Measurements from ENCODE around the gene GFI1.
A peak's percentile ranks its signal among the peaks of the same experiment; 100 is the strongest.

Gene GFI1

GRCh38 chr1:92487078-92487605, 417 bp upstream of the GFI1 start:
- no peak for DNase-seq

DNA sequence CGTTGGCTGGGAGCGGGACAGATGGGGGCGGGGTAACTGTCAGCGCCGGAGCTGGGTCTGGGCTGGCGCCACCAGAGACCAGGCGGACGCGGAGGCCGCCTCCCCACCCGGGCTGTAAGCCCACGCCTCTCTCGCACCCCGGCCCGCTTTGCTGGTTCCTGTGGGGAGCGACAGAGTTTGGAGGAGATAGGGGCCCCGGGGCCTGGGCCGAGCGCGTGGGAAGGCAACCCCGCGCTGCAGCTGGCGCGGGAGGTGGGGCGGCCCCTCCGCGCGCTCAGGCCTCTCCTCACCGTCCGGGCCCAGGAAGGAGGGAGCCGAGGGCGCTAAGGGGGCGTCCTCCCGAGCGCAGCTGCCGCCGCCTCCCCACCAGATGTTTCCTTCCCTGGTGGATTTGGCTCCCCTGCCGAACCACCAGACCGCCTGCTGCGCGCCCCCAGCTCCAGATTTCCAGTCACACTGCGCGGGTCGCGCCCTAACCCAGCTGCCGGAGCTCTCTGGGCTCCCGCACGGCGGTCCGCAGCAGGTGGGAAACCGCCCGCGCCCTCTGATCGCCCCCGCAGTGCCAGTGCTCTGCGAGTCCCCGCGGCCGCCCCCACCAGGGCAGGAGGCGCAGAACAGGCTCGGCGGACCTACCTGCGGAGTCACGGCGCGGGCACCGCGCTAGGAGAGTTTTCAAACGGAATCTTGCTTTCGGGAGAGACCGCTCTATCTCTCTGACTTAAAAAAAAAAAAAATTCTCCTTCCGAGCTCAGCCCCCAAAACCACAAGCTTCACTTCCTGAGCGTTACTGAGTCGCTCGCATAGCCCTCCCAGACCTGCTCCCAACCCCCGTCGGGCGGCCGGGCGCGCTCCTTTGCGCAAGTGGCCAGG, 1.1 kb downstream of the GFI1 start:
- DNase-seq, result peak; percentile 81

DNA sequence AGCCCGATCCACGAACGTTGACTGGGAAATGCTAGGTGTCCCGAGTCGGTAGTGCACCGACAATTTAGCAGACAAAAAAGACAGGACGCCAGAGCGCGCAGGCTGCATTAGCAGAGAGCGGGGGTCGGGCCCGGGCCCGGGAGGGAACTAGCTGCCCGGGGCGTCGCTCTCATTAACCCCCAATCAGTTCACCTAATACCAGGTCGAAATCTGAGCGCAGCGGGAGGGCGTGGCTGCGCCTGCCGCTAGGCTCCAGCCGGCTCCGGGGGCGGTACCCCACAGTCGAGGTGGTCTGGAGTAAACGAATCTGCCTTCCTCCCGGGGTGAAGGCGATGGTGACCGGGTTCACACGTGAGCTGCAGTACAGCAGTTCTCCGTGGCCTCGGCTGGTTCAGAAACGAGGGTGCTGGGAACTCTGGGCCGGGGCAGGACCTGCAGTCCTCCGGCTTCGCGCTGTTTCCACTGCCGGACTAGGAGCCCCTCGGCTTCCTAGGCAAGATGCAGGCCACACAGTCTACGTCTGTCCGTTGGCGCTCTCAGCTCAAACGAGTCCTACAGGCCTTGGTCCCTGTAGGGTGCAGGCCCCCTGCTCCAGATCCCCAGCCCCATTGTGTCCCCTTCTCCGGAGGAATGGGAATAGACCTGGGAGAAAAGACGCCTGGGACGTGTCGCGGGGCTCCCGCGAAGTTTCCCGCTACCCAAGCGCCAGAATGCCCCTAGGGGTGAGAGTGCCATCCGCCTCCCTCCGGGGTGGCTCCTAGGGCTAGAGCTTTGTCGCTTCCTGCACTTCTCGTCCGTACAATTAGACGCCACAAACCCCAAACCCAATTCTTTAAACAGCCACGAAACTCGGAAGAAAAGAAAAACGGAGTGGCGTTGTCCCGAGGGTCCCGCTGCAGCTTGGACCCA, 2.0 kb downstream of the GFI1 start:
- peak; percentile 59 for DNase-seq

DNA sequence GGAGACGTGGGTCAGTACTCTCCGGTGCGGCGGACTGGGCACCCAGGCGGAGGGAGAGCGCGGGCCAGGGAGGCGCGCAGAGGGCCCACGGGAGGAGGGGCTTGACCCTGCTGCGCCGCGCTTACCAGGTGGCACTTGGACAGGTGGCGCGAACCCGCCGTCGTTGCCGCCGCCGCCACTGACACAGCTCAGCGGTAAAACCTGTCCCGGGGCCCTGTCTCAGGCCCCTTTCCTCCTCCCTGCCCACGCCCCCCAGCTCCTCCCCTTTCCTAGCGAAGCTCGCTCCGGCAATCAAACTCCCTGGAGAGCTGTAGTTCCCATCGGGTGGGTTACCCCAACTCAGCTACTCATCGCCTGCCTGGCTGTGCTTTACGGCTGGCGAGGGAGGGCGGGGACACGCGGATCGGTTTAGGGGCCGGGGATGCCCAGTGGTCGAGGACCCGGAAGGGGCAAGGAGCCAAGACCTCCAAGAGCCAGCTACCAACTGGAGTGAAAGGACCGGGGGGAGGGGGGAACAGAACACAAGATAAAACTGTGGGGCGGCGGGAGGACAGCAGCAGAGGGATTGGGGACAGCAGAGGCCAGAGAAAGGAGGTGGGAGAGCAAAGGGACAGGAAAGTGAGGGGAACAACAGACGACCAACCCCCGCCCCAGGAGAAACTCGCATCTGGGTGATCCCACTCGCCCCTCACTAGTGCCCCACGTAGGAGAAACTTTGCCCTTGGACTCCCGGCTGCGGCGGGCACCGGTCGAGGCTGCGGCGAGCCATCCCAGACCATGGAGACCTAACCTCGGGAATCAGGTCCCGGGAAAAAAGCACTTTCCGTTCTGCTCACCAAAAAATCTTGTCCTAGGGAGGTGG, 2.9 kb downstream of the GFI1 start:
- peak; percentile 46 for DNase-seq

GRCh38 chr1:92482665-92483609, 3.8 kb downstream of the GFI1 start:
- DNase-seq, result no peak

- no peak for DNase-seq
Measured at GRCh38 chr1:92481971-92482664, 4.6 kb downstream of the GFI1 start.

DNA sequence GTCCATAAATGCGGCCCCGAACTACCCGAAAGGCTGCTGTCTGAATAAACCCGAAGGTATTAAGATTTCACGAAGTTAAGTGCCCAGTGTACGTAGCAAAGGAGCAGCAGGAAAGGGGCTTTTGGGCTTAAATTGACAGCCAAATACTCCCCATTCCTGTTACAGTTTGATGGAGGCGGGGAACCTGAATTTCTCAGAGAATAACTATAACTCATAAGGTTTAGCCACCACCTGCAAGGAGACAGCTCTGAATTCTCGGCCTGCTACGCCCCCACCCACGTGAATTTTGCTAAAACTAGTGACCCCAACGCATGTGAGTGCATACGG, 5.2 kb downstream of the GFI1 start:
- DNase-seq, result no peak

- DNase-seq, result no peak
Measured at GRCh38 chr1:92480813-92481598, 5.7 kb downstream of the GFI1 start.

DNA sequence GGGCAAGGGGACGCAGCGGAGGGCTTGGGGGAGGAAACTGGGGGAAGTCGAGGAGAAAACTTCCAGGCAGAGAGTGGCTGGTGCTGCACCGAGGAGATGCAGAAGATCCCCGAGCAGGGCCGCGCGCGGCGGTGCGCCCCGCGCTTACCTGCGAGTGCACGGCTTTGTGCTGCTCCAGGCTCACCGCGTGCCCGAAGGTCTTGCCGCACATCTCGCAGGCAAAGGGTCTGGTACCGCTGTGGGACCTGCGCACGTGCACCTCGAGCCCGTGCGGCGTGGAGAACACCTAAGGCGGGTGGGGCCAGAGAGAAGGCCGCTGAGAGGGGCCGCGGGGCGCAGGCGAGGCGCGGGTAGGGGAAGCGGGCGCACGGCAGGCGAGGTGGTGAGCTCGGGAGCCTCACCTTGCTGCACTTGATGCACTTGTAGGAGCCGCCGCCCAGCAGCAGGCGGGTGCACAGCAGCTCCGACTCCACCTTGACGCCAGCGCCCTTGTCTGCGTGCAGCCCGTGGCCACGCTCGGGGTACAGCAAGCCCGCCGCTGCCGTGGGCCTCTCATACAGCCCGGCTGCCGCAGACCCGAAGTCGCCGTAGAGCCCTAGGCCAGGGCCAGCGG, 6.4 kb downstream of the GFI1 start:
- no peak for DNase-seq

DNA sequence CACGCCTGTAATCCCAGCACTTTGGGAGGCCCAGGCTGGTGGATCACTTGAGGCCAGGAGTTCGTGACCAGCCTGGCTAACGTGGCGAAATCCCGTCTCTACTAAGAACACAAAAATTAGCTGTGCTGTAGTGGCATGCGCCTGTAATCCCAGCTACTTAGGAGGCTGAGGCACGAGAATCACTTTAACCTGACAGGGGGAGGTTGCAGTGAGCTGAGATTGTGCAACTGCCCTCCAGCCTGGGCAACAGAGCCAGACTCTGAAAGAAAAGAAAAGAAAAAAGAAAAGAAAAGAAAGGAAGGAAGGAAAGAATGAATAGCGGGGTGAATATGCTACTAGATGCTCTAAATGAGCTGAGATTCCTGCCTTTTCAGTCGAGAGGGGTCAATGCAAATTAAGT, 7.1 kb downstream of the GFI1 start:
- no peak for DNase-seq

DNA sequence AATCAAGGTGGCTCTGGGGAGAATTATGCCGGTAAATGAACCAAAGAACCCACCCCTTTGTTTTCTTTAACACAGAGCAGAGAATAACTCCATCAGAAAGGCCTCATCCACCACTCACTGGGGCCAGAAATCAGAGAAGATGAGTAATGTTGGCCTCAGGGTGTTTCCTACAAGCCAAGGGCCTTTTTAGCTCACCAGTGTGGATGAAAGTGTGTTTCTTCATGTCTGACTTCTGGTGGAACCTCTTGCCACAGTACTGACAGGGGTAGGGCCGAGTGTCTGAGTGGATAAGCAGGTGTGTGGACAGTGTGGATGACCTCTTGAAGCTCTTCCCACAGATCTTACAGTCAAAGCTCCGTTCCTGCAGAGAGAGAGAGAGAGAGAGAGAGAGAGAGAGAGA, 8.3 kb downstream of the GFI1 start:
- DNase-seq, result no peak

DNA sequence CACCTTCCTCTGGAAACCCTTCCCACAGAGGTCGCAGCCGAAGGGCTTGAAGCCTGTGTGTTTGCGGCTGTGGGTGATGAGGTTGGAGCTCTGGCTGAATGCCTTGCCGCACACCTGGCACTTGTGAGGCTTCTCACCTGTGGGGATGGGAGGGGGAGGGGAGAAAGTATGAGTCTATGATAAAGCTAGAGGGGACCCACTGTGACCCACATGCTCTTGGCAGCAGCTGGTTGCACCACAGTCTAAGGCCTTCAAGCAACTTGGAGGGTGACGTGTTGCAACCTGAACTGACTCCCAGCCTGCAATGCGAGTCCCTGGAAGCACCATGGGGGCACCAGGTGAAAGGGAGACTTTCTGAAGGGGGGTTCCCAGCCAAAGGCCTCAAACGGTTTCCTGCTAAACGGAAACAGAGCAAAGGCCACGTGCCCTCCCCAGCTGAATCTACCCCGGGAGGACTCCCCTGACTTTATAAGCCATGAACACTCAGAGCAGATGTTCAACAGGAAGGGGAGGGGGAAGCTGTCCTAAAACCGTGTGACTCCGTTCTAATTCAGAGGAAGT, 10.6 kb downstream of the GFI1 start:
- peak; percentile 75 for DNase-seq

GRCh38 chr1:92475029-92475428, 11.7 kb downstream of the GFI1 start:
- DNase-seq, result no peak

GRCh38 chr1:92473781-92474495, 12.8 kb downstream of the GFI1 start:
- no peak for DNase-seq

DNA sequence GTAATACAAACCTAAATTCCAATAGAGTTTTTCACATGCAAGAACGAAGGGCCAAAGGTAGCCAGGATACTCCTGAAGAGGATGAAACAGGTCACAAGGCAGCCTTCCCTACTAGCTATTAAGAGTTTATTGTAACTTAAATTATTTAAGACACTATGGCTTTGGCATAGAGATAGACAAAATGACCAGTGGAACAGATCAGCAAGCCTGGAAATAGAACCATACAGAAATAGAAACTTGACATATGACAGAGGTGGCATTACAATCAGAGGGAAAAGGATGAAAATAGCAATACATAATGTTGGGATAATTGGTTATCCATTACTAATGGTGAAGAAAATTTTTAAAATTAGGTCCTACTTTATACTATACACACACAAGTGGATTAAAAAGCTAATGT, 16.5 kb downstream of the GFI1 start:
- DNase-seq, result no peak

- DNase-seq, result no peak
Measured at GRCh38 chr1:92466683-92467352, 19.9 kb downstream of the GFI1 start.

DNA sequence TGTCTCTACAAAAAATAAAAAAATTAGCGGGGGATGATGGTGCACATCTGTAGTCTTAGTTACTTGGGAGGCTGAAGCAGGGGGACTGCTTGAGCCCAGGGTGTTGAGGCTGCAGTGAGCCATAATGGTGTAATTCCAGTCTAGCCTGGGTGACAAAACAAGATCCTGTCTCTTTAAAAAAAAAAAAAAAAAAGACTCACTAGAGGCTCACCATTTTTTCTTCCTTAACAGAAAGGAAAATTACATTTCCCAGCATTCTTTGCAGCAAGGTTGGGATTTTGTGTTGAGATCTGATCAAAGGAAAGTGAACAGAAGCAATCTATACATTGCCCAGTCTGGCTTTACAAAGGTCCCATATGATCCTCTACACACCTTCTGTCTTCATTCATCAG, 21.5 kb downstream of the GFI1 start:
- no peak for DNase-seq
